ENCODE data around the gene WBP11. TPM values are rescaled to one million over a fixed set of nuclear protein-coding genes. Genes with fewer than 3 reads are reported as not detected.

Gene WBP11
- total and polyA plus RNA-seq, 2 of the 13 experiments (the other 11 are each of a cell fraction or from before 2014, with no cell fraction given): 7.6 to 31.0 TPM

GRCh38 chr12:14843425-14843887 lies 40.2 kb upstream of the WBP11 start, which contains the start of gene ART4 (continued):
- TF ChIP-seq PAXIP1 (CRISPR knock-in tag; conservative IDR thresholded peaks at IDR 0.05): peak; percentile 62
- peak; percentile 61; the same call in 1 of the 2 replicates for TF ChIP-seq SPEN (CRISPR knock-in tag; IDR thresholded peaks at IDR 0.05; ENCODE audit: low read depth)
- no peak for TF ChIP-seq ZNF740 (CRISPR knock-in tag; IDR thresholded peaks at IDR 0.05)
- 0 out of 2 replicates have a peak, but pooled peaks have one; percentile 51 for TF ChIP-seq ZNF280D (CRISPR knock-in tag; IDR thresholded peaks at IDR 0.05)
- TF ChIP-seq BRF2 (CRISPR knock-in tag; IDR thresholded peaks at IDR 0.05): no peak
- TF ChIP-seq JARID2 (CRISPR knock-in tag; IDR thresholded peaks at IDR 0.05; ENCODE audit: insufficient replicate concordance): no peak
- TF ChIP-seq REPIN1 (CRISPR knock-in tag; IDR thresholded peaks at IDR 0.05; ENCODE audit: borderline replicate concordance, low read depth): peak; percentile 63; the same call in 1 of the 2 replicates
- TF ChIP-seq ZNF891 (CRISPR knock-in tag; IDR thresholded peaks at IDR 0.05): no peak
- peak; percentile 63; the same call in 1 of the 2 replicates for TF ChIP-seq NFYB (CRISPR knock-in tag; IDR thresholded peaks at IDR 0.05)
- no peak for TF ChIP-seq U2AF1 (optimal IDR thresholded peaks at IDR 0.05; ENCODE audit: low read depth, low read length)
- TF ChIP-seq RELA (CRISPR knock-in tag; IDR thresholded peaks at IDR 0.05): no peak
- TF ChIP-seq ZFP90 (CRISPR knock-in tag; IDR thresholded peaks at IDR 0.05; ENCODE audit: borderline replicate concordance): no peak
- TF ChIP-seq RXRB (CRISPR knock-in tag; IDR thresholded peaks at IDR 0.05; ENCODE audit: borderline replicate concordance): peak; percentile 37; the same call in 1 of the 2 replicates
- TF ChIP-seq CERS6 (CRISPR knock-in tag; IDR thresholded peaks at IDR 0.05): no peak
- peak; percentile 19 for TF ChIP-seq ASH2L (IDR thresholded peaks at IDR 0.05; ENCODE audit: insufficient read length, low read depth, low read length)
- no peak for TF ChIP-seq XBP1 (CRISPR knock-in tag; IDR thresholded peaks at IDR 0.05)
- no peak for TF ChIP-seq ZNF83 (CRISPR knock-in tag; IDR thresholded peaks at IDR 0.05; ENCODE audit: borderline replicate concordance)
- TF ChIP-seq FOXA3 (CRISPR knock-in tag; IDR thresholded peaks at IDR 0.05): no peak; the same call in 1 of the 2 replicates
